A673 (cell line): ENCODE results near the gene NPHP4. TPM values are rescaled to one million over a fixed set of nuclear protein-coding genes. Genes with fewer than 3 reads are reported as not detected.

Experiments used
- BruUV-seq: library from RNA; stranded (reverse); fragments of 400-500 nt; replicated peaks from 2 replicates; lab custom pipeline; 2021; lab: Mats Ljungman, UMichigan
- CTCF ChIA-PET: fragments of 300-600 bp; sonication (Branson Sonifier 250); formaldehyde crosslinking; loops from one replicate; lab custom pipeline; 2022; ENCODE audit warnings: antibody characterized with exemption; lab: Charles Lee
- POLR2A ChIA-PET: fragments of 300-600 bp; sonication (Branson Sonifier 250); formaldehyde crosslinking; loops from one replicate; lab custom pipeline; 2022; ENCODE audit warnings: antibody characterized with exemption; ENCODE audit not compliant: low non-redundant PET; lab: Charles Lee
- DNase-seq: peaks from one replicate; pipeline ENCODE4 v3.0.0-alpha.2; 2015; ENCODE audit warnings: low spot score
- H3K27ac ChIP-seq: fragments of 200-600 bp; sonication (generic); 2 replicates; pipeline ENCODE4 v1.5.1; 2016; ENCODE audit warnings: mixed run types, low read depth, mild to moderate bottlenecking, mixed read lengths, antibody characterized with exemption, low read length; ENCODE audit not compliant: poor library complexity, severe bottlenecking
- H3K27me3 ChIP-seq: fragments of 200-600 bp; sonication (generic); replicated peaks from 2 replicates; pipeline ENCODE4 v1.6.1; 2017; ENCODE audit warnings: mixed run types, low read depth, mild to moderate bottlenecking, mixed read lengths, antibody characterized with exemption, low read length; ENCODE audit not compliant: insufficient read depth, poor library complexity
- H3K36me3 ChIP-seq: fragments of 200-600 bp; sonication (generic); 2 replicates; pipeline ENCODE4 v1.6.1; 2016; ENCODE audit warnings: mixed run types, mild to moderate bottlenecking, mixed read lengths, antibody characterized with exemption, low read length; ENCODE audit not compliant: insufficient read depth, poor library complexity, severe bottlenecking
- H3K4me1 ChIP-seq: fragments of 200-600 bp; sonication (generic); 2 replicates; pipeline ENCODE4 v1.6.1; 2017; ENCODE audit warnings: mixed run types, mild to moderate bottlenecking, mixed read lengths, antibody characterized with exemption, low read length; ENCODE audit not compliant: insufficient read depth, poor library complexity, severe bottlenecking
- H3K4me3 ChIP-seq: fragments of 200-600 bp; sonication (generic); 2 replicates; pipeline ENCODE4 v1.5.1; 2016; ENCODE audit warnings: low read depth, mixed run types, mild to moderate bottlenecking, mixed read lengths, low read length; ENCODE audit not compliant: poor library complexity, severe bottlenecking
- H3K9me3 ChIP-seq: fragments of 200-600 bp; sonication (generic); 2 replicates; pipeline ENCODE4 v1.6.1; 2016; ENCODE audit warnings: mixed run types, low read depth, mild to moderate bottlenecking, mixed read lengths, antibody characterized with exemption, low read length; ENCODE audit not compliant: poor library complexity, severe bottlenecking
- EZH2 ChIP-seq: fragments of 200-600 bp; sonication (generic); IDR thresholded peaks from 2 replicates; pipeline ENCODE4 v1.6.1; 2017; ENCODE audit warnings: borderline replicate concordance, low read depth, mild to moderate bottlenecking, mixed read lengths, antibody characterized with exemption, low read length; ENCODE audit not compliant: poor library complexity, severe bottlenecking
- intact Hi-C: fragments of 100-400 bp; cut with micrococcal nuclease; formaldehyde crosslinking; loops from one replicate; pipeline ENCODE4 v1.10.0; 2022; ENCODE audit not compliant: unreplicated experiment
- total RNA-seq: library from RNA; stranded (reverse); gene quantifications from 2 replicates; pipeline ENCODE4 v1.2.3, GENCODE V29; 2021
- TF ChIP-seq, protein P1 (sequence below): fragments of 300-800, 200-600 bp; sonication (generic); conservative IDR thresholded peaks from 2 replicates; pipeline ENCODE4 v1.5.1; 2017; ENCODE audit warnings: low read depth, mild to moderate bottlenecking, antibody characterized with exemption, low read length, moderate library complexity, mixed read lengths

The NPHP4 gene
- total RNA-seq, 1 experiment from 2014 or later: 27.6 TPM

DNA sequence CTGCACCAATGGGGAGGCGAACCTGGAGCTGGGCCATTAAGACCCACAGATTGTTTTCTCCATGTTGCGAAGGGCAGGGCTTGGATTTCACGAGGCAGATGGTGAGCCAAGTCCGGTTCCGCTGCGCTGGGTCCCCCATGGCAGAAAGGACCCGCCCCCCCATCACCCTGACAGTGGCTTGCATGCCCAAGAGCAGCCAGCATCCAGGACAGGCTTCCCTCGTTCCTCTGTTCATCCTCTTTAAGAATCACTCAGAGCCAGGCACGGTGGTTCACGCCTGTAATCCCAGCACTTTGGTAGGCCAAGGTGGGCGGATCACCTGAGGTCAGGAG is 15.8 kb upstream of the NPHP4 start:
- TF ChIP-seq, protein P1, sequence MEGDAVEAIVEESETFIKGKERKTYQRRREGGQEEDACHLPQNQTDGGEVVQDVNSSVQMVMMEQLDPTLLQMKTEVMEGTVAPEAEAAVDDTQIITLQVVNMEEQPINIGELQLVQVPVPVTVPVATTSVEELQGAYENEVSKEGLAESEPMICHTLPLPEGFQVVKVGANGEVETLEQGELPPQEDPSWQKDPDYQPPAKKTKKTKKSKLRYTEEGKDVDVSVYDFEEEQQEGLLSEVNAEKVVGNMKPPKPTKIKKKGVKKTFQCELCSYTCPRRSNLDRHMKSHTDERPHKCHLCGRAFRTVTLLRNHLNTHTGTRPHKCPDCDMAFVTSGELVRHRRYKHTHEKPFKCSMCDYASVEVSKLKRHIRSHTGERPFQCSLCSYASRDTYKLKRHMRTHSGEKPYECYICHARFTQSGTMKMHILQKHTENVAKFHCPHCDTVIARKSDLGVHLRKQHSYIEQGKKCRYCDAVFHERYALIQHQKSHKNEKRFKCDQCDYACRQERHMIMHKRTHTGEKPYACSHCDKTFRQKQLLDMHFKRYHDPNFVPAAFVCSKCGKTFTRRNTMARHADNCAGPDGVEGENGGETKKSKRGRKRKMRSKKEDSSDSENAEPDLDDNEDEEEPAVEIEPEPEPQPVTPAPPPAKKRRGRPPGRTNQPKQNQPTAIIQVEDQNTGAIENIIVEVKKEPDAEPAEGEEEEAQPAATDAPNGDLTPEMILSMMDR: no peak
- TF ChIP-seq EZH2: no peak
- Histone ChIP-seq H3K27me3 (no peaks in the 10 kb centered on the region), H3K4me1 (peaks cover 28% of the 10 kb centered on the region), H3K9me3 (no peaks in the 10 kb centered on the region), H3K4me3 (no peak overlapping the region), H3K36me3 (no peaks in the 10 kb centered on the region), H3K27ac (no peak overlapping the region)
- ChIA-PET CTCF (no interaction called here), POLR2A (no interaction called here)
- DNase-seq: no peak
- BruUV-seq: no TSS peak
- intact Hi-C loops: no loop called here

DNA sequence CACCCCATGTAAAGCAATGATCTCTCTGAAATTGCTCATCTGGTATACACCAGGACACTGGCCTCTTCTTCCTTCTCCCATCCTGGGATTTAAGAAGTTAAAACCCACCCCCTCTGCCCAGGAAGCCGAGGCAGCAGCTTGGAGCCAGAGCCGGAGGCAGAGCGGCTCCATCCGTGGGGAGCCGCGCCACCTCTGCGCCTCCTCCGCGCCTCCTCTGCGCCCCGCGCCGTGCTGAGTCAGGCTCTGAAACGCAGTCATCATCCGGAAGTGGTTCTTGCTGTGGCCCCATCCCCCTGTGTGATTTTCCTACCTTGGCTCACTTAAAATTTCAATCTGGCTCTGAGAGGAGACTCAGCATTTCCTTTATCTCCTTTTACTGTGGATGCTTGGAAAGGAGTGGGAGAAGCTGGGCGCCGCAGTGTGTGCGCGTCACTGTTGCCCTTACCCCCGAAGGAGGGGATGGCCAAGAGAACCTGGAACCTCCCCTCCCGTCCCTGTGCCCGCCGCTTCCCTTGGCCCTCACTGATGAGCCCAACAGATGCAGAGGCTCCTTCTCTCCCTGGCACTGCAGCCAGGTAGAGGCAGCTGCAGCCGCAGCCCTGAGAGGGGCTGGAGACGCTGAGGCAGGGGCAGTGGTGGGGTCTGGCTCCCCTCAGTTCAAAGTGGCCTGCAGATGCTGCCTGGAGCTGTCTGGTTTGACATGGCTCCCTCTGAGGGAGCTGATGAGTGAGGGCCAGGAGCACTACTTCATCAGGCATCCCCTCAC is 15.3 kb upstream of the NPHP4 start:
- no peak for TF ChIP-seq EZH2
- TF ChIP-seq, protein P1: no peak
- Histone ChIP-seq H3K36me3 (no peaks in the 10 kb centered on the region), H3K27me3 (no peaks in the 10 kb centered on the region), H3K9me3 (no peaks in the 10 kb centered on the region), H3K27ac (no peak overlapping the region), H3K4me1 (peaks cover 32% of the 10 kb centered on the region), H3K4me3 (no peak overlapping the region)
- no TSS peak for BruUV-seq
- peak; percentile 44 for DNase-seq
- POLR2A ChIA-PET: no interaction called here
- intact Hi-C loops: no loop called here
- CTCF ChIA-PET: no interaction called here

DNA sequence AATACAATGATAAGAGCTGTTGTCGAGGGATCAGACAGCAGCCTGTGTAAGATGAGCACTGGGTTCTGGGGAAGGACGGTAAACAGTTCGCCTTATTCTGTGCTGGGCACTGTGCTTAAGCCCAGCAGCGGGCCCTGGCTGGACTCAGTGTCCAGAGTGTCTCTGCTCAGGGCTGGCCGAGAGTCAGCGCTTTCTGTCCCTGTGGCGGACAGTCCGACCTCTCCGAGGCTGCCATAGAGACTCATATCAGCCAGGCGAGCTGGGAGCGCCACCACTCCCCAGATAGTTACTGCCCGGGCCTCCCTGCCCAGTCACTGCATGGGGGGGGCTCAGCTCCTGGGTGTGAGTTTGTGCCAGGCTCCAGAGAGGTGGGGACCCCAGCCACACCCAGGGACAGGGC is 14.7 kb upstream of the NPHP4 start:
- H3K27ac ChIP-seq: no peak overlapping the region
- DNase-seq: no peak
- no peaks in the 10 kb centered on the region for H3K27me3 ChIP-seq
- peaks cover 37% of the 10 kb centered on the region for H3K4me1 ChIP-seq
- H3K9me3 ChIP-seq: no peaks in the 10 kb centered on the region
- H3K36me3 ChIP-seq: no peaks in the 10 kb centered on the region
- TF ChIP-seq, protein P1: no peak
- TF ChIP-seq EZH2: no peak
- BruUV-seq: no TSS peak
- ChIA-PET POLR2A (no interaction called here), CTCF (no interaction called here)
- intact Hi-C loops: no loop called here
- no peak overlapping the region for H3K4me3 ChIP-seq
